Glutamatergic neuron (in vitro differentiated cells): ENCODE results near the gene FAAP100. TPM values are rescaled to one million over a fixed set of nuclear protein-coding genes. Genes with fewer than 3 reads are reported as not detected.

Experiments used
- DNase-seq: peaks from one replicate; pipeline ENCODE4 v3.0.0; 2022
- H3K27ac Mint-ChIP-seq: one replicate; pipeline ENCODE4 v1.8.0; 2020; ENCODE audit warnings: mild to moderate bottlenecking, mixed read lengths, inconsistent platforms; ENCODE audit not compliant: unreplicated experiment
- H3K27me3 Mint-ChIP-seq: one replicate; pipeline ENCODE4 v1.8.0; 2020; ENCODE audit warnings: mild to moderate bottlenecking, moderate library complexity, mixed read lengths, inconsistent platforms; ENCODE audit not compliant: unreplicated experiment
- H3K36me3 Mint-ChIP-seq: one replicate; pipeline ENCODE4 v1.8.0; 2020; ENCODE audit warnings: mild to moderate bottlenecking, mixed read lengths, inconsistent platforms; ENCODE audit not compliant: unreplicated experiment
- H3K4me1 Mint-ChIP-seq: one replicate; pipeline ENCODE4 v1.8.0; 2020; ENCODE audit warnings: mild to moderate bottlenecking, low read depth, mixed read lengths, inconsistent platforms; ENCODE audit not compliant: unreplicated experiment
- H3K4me3 Mint-ChIP-seq: one replicate; pipeline ENCODE4 v1.8.0; 2020; ENCODE audit warnings: mild to moderate bottlenecking, mixed read lengths, inconsistent platforms; ENCODE audit not compliant: unreplicated experiment
- H3K9me3 Mint-ChIP-seq: one replicate; pipeline ENCODE4 v1.8.0; 2020; ENCODE audit warnings: mild to moderate bottlenecking, moderate library complexity, mixed read lengths, inconsistent platforms; ENCODE audit not compliant: unreplicated experiment
- CTCF ChIP-seq: fragments of 200-600 bp; sonication (generic); IDR thresholded peaks from one replicate; pipeline ENCODE4 v1.5.0; 2021; ENCODE audit not compliant: partially characterized antibody, unreplicated experiment
- total RNA-seq: library from RNA; stranded (reverse); fragmentation: NEBNext Ultra II Directional; extraction: Animal tissue kit (Norgen Biotek cat#: 25700); gene quantifications from one replicate; pipeline ENCODE4 v1.2.1, GENCODE V29; 2021; ENCODE audit not compliant: unreplicated experiment

The FAAP100 gene
- total RNA-seq, 1 donor from 2014 or later, result 56.5 TPM

- Mint-ChIP-seq H3K4me3 (no peak overlapping the region), H3K27ac (no peak overlapping the region), H3K27me3 (peaks cover 7% of the 10 kb centered on the region), H3K9me3 (peaks cover 8% of the 10 kb centered on the region), H3K36me3 (no peaks in the 10 kb centered on the region), H3K4me1 (peaks cover 5% of the 10 kb centered on the region)
- DNase-seq, result no peak
- no peak for TF ChIP-seq CTCF
These were observed 16.5 kb downstream of the FAAP100 start for GRCh38 chr17:81535480-81536298.

GRCh38 chr17:81535007-81535328 is 17.2 kb downstream of the FAAP100 start:
- Mint-ChIP-seq H3K9me3 (peaks cover 8% of the 10 kb centered on the region), H3K36me3 (no peaks in the 10 kb centered on the region), H3K4me1 (peaks cover 5% of the 10 kb centered on the region), H3K27ac (no peak overlapping the region), H3K4me3 (no peak overlapping the region), H3K27me3 (peaks cover 7% of the 10 kb centered on the region)
- no peak for DNase-seq
- no peak for TF ChIP-seq CTCF

DNA sequence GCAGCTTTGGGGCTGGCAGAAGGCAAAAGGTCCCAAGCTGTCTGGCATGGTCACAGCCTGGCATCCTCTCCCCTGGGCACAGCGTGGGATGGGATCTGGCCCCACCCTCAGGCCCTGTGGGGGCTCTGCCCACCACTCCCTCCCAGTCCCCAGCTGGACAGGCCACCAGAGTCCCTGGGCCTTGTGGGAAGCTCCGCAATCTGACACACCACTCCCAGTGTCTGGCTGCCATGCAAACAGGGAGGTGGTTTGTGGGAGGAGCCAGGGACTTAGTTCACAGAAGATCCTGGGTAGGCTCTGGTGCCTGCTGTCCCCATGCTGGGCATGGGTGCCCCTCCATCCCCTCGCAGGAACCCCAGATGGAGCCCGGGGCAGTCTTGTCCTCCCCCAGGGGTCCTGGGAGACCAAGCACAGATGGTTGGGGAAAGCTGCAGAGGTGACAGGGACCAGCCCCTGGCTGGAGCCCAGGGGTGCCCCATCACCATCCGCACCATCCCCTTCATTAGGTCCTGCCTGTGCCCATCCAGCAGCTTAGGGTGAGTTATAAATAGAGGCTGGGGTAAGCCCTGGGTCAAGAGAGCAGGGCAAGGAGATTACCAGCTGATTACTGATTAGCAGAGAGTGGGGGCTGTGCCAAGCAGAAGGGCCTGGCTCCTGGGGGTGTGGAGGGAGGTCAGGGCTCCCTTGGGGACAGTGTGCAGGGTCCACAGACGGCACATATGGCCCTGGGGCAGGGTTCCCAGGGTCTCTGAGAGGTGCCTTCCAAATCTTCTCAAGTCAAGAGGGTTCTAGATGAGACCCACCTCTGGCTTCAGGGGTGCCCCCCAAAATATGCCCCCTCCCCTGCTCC is 17.8 kb downstream of the FAAP100 start:
- peaks cover 7% of the 10 kb centered on the region for H3K27me3 Mint-ChIP-seq
- peaks cover 8% of the 10 kb centered on the region for H3K9me3 Mint-ChIP-seq
- H3K4me1 Mint-ChIP-seq, result peaks cover 5% of the 10 kb centered on the region
- H3K36me3 Mint-ChIP-seq, result no peaks in the 10 kb centered on the region
- no peak overlapping the region for H3K27ac Mint-ChIP-seq
- TF ChIP-seq CTCF, result no peak
- DNase-seq, result no peak
- no peak overlapping the region for H3K4me3 Mint-ChIP-seq

- Mint-ChIP-seq H3K4me1 (peaks cover 4% of the 10 kb centered on the region), H3K36me3 (no peaks in the 10 kb centered on the region), H3K4me3 (no peak overlapping the region), H3K27me3 (peaks cover 7% of the 10 kb centered on the region), H3K27ac (no peak overlapping the region), H3K9me3 (peaks cover 8% of the 10 kb centered on the region)
- TF ChIP-seq CTCF, result no peak
- no peak for DNase-seq
These were observed 18.6 kb downstream of the FAAP100 start for GRCh38 chr17:81533339-81534141.
